ENCODE data around the gene PSMD1. TPM values are rescaled to one million over a fixed set of nuclear protein-coding genes. Genes with fewer than 3 reads are reported as not detected.

The PSMD1 gene
- total RNA-seq, 4 donors from 2014 or later: 51.5 to 116 (median 67.9) TPM

GRCh38 chr2:231010201-231010730 lies 46.4 kb upstream of the PSMD1 start:
- Histone ChIP-seq H3K9me3 (no peaks in the 10 kb centered on the region), H3K36me3 (no peaks in the 10 kb centered on the region), H3K4me1 (peaks cover 0 to 39% (median 4%) of the 10 kb centered on the region in 3 donors), H3K27ac (no peak overlapping the region), H3K27me3 (peaks cover 0 to 63% (median 0%) of the 10 kb centered on the region in 4 donors), H3K4me3 (no peak overlapping the region)
- DNase-seq: no peak
- intact Hi-C loops (cut with DNase I): no loop called here
- no peak for TF ChIP-seq POLR2A (IDR thresholded peaks at IDR 0.05)
- TF ChIP-seq, protein P1, sequence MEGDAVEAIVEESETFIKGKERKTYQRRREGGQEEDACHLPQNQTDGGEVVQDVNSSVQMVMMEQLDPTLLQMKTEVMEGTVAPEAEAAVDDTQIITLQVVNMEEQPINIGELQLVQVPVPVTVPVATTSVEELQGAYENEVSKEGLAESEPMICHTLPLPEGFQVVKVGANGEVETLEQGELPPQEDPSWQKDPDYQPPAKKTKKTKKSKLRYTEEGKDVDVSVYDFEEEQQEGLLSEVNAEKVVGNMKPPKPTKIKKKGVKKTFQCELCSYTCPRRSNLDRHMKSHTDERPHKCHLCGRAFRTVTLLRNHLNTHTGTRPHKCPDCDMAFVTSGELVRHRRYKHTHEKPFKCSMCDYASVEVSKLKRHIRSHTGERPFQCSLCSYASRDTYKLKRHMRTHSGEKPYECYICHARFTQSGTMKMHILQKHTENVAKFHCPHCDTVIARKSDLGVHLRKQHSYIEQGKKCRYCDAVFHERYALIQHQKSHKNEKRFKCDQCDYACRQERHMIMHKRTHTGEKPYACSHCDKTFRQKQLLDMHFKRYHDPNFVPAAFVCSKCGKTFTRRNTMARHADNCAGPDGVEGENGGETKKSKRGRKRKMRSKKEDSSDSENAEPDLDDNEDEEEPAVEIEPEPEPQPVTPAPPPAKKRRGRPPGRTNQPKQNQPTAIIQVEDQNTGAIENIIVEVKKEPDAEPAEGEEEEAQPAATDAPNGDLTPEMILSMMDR (IDR thresholded peaks at IDR 0.05): no peak
- WGBS, 2 donors: 51 to 69% methylated on average over 2 of the region's 2 CpGs

GRCh38 chr2:231011526-231011925 lies 45.1 kb upstream of the PSMD1 start:
- H3K27me3 ChIP-seq: peaks cover 0 to 74% (median 0%) of the 10 kb centered on the region in 4 donors
- no peak overlapping the region for H3K4me3 ChIP-seq
- WGBS, 2 donors: 0% methylated on average over 1 of the region's 2 CpGs; no CpG with 5 or more reads in 1 of the 2 donors
- no peaks in the 10 kb centered on the region for H3K9me3 ChIP-seq
- DNase-seq: no peak
- peaks cover 0 to 38% (median 4%) of the 10 kb centered on the region in 3 donors for H3K4me1 ChIP-seq
- no peaks in the 10 kb centered on the region for H3K36me3 ChIP-seq
- no peak for TF ChIP-seq POLR2A (IDR thresholded peaks at IDR 0.05)
- TF ChIP-seq, protein P1 (IDR thresholded peaks at IDR 0.05): no peak
- intact Hi-C loops (cut with DNase I): no loop called here
- H3K27ac ChIP-seq: no peak overlapping the region

- H3K27me3 ChIP-seq: peaks cover 0 to 84% (median 0%) of the 10 kb centered on the region in 4 donors
- TF ChIP-seq, protein P1 (IDR thresholded peaks at IDR 0.05): no peak
- TF ChIP-seq POLR2A (IDR thresholded peaks at IDR 0.05): no peak
- 41 to 64% methylated on average over 3 of the region's 3 CpGs for WGBS, 2 donors
- intact Hi-C loops (cut with DNase I): no loop called here
- DNase-seq: no peak
- H3K27ac ChIP-seq: no peak overlapping the region
- H3K9me3 ChIP-seq: no peaks in the 10 kb centered on the region
- H3K4me1 ChIP-seq: peaks cover 0 to 29% (median 0%) of the 10 kb centered on the region in 3 donors
- no peaks in the 10 kb centered on the region for H3K36me3 ChIP-seq
- H3K4me3 ChIP-seq: no peak overlapping the region
Measured at GRCh38 chr2:231012463-231012862, 44.2 kb upstream of the PSMD1 start.

DNA sequence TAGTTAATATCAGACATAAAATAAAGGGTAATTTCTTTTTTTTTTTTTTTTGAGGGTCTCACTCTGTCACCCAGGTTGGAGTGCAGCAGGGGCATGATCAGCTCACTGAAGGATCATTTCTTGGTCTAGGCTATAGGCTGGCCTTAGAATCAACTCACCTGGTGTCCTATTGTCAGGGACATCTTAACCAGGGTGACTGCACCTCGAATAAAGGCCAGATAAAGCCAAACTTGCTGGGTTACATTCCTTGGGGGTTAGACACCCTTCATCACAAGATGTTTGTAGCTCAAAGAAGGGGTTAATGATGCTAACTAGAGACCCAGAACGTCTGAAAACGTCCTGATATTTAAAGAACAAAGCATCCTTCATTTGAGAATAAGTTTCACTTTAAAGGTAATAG lies 42.8 kb upstream of the PSMD1 start:
- 18% methylated on average over 3 of the region's 3 CpGs for whole genome bisulfite sequencing, 2 donors
- no peak overlapping the region for H3K27ac ChIP-seq
- peaks cover 0 to 19% (median 0%) of the 10 kb centered on the region in 3 donors for H3K4me1 ChIP-seq
- DNase-seq: no peak
- TF ChIP-seq POLR2A (IDR thresholded peaks at IDR 0.05): no peak
- TF ChIP-seq, protein P1 (IDR thresholded peaks at IDR 0.05): no peak
- no peak overlapping the region for H3K4me3 ChIP-seq
- no peaks in the 10 kb centered on the region for H3K9me3 ChIP-seq
- peaks cover 0 to 76% (median 0%) of the 10 kb centered on the region in 4 donors for H3K27me3 ChIP-seq
- no peaks in the 10 kb centered on the region for H3K36me3 ChIP-seq
- intact Hi-C loops (cut with DNase I): no loop called here

DNA sequence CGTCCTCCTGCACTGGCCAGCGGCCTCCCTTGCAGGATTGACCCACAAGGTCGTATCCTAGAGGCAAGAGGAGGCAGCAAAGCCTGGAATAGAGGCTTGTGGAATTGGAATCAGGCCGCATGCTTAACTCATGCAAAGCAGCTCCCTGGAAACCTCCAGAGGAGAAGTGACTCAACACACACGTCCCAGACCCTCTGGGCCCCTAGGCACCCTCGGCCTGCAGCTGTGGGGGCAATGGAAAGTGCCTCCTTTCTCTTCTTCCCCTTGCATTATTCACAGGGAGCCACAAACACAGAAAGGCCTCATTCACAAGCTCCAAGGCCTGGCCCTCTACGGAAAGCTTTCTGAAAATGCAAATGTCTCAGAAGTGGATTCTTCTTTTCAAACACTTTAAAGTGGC lies 41.2 kb upstream of the PSMD1 start:
- no peak overlapping the region for H3K27ac ChIP-seq
- TF ChIP-seq POLR2A (IDR thresholded peaks at IDR 0.05): no peak
- TF ChIP-seq, protein P1 (IDR thresholded peaks at IDR 0.05): no peak
- H3K9me3 ChIP-seq: no peaks in the 10 kb centered on the region
- DNase-seq: no peak
- intact Hi-C loops (cut with DNase I): no loop called here
- WGBS, 2 donors: 75 to 77% methylated on average over 4 to 7 of the region's 7 CpGs
- no peak overlapping the region for H3K4me3 ChIP-seq
- H3K36me3 ChIP-seq: no peaks in the 10 kb centered on the region
- H3K4me1 ChIP-seq: peaks cover 0 to 19% (median 0%) of the 10 kb centered on the region in 3 donors
- peaks cover 0 to 67% (median 0%) of the 10 kb centered on the region in 4 donors for H3K27me3 ChIP-seq

Data from esophagus squamous epithelium (tissue), 5 donors.